Astrocyte (in vitro differentiated cells and primary cell): ENCODE measurements around the gene ZC3H4.
"Not testable (repeated sequence)": the region's sequence is repeated elsewhere in the genome, so short reads cannot be mapped to it uniquely, and the experiment has no call there.

Source experiments
- CTCF ChIP-seq: IDR thresholded peaks from 2 replicates; pipeline ENCODE4 v1.5.1; 2011; ENCODE audit warnings: low read depth, mild to moderate bottlenecking, inconsistent platforms, low read length, moderate library complexity; ENCODE audit not compliant: insufficient read depth
- EZH2 ChIP-seq: IDR thresholded peaks from 2 replicates; pipeline ENCODE4 v1.6.1; 2012; ENCODE audit warnings: mild to moderate bottlenecking, low read length, inconsistent platforms; ENCODE audit not compliant: insufficient read depth

GRCh38 chr19:47078351-47078750 is 35.2 kb downstream of the ZC3H4 start:
- not testable (repeated sequence) for TF ChIP-seq CTCF, EZH2
